Measurements from ENCODE around the gene ZNF436.
"Not testable (repeated sequence)": the region's sequence is repeated elsewhere in the genome, so short reads cannot be mapped to it uniquely, and the experiment has no call there.

GRCh38 chr1:23380236-23380635 is 10.6 kb upstream of the ZNF436 start:
- not testable (repeated sequence) for TF ChIP-seq EZH2 (IDR thresholded peaks at IDR 0.05; ENCODE audit: insufficient read depth, poor library complexity, severe bottlenecking); EZH2phosphoT487 (IDR thresholded peaks at IDR 0.05; ENCODE audit: insufficient read depth, low read depth)
